ENCODE results near the gene ITGA2B.
"Not testable (repeated sequence)": the region's sequence is repeated elsewhere in the genome, so short reads cannot be mapped to it uniquely, and the experiment has no call there.

ITGA2B gene

GRCh38 chr17:44389281-44389680 is at the start of gene ITGA2B:
ITGA2B (minus strand) TSS chr17:44389649; CDS start chr17:44389473, 176 bp downstream.
- no peak for DNase-seq

- no peak for DNase-seq
These were observed 49.7 kb upstream of the ITGA2B start for GRCh38 chr17:44439168-44439567.

- DNase-seq: no peak
These were observed 49.2 kb upstream of the ITGA2B start for GRCh38 chr17:44438636-44439035.

GRCh38 chr17:44436336-44436735 is 46.9 kb upstream of the ITGA2B start:
- no peak for DNase-seq

- DNase-seq: no peak
These were observed 43.1 kb upstream of the ITGA2B start for GRCh38 chr17:44432254-44433157.

- no peak for DNase-seq
These were observed 35.5 kb upstream of the ITGA2B start for GRCh38 chr17:44424828-44425461.

GRCh38 chr17:44417553-44417952 is 28.1 kb upstream of the ITGA2B start:
- no peak for DNase-seq

GRCh38 chr17:44416558-44417289 is 27.3 kb upstream of the ITGA2B start:
- no peak for DNase-seq

- no peak for DNase-seq
These were observed 25.1 kb upstream of the ITGA2B start for GRCh38 chr17:44414394-44415155.

GRCh38 chr17:44409309-44410028 is 20.0 kb upstream of the ITGA2B start:
- no peak for DNase-seq

GRCh38 chr17:44408786-44409185 is 19.3 kb upstream of the ITGA2B start:
- DNase-seq: no peak

- no peak for DNase-seq
These were observed 13.2 kb upstream of the ITGA2B start for GRCh38 chr17:44402564-44403172.

GRCh38 chr17:44400226-44400847 is 10.9 kb upstream of the ITGA2B start:
- no peak for DNase-seq

GRCh38 chr17:44398692-44399691 is 9.5 kb upstream of the ITGA2B start:
- DNase-seq: no peak

- no peak for DNase-seq
These were observed 8.3 kb upstream of the ITGA2B start for GRCh38 chr17:44397479-44398440.

GRCh38 chr17:44396946-44397345 is 7.5 kb upstream of the ITGA2B start:
- DNase-seq: no peak

- DNase-seq: no peak
These were observed 5.4 kb upstream of the ITGA2B start for GRCh38 chr17:44394833-44395232.

- not testable (repeated sequence) for DNase-seq
These were observed 4.7 kb upstream of the ITGA2B start for GRCh38 chr17:44394112-44394511.
